Measurements from ENCODE around the gene FOS.

- no peak for TF ChIP-seq POLR2AphosphoS5 (IDR thresholded peaks at IDR 0.05; ENCODE audit: insufficient read depth in 1 of 2, low read depth in 1 of 2)
- TF ChIP-seq, protein P1, sequence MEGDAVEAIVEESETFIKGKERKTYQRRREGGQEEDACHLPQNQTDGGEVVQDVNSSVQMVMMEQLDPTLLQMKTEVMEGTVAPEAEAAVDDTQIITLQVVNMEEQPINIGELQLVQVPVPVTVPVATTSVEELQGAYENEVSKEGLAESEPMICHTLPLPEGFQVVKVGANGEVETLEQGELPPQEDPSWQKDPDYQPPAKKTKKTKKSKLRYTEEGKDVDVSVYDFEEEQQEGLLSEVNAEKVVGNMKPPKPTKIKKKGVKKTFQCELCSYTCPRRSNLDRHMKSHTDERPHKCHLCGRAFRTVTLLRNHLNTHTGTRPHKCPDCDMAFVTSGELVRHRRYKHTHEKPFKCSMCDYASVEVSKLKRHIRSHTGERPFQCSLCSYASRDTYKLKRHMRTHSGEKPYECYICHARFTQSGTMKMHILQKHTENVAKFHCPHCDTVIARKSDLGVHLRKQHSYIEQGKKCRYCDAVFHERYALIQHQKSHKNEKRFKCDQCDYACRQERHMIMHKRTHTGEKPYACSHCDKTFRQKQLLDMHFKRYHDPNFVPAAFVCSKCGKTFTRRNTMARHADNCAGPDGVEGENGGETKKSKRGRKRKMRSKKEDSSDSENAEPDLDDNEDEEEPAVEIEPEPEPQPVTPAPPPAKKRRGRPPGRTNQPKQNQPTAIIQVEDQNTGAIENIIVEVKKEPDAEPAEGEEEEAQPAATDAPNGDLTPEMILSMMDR (IDR thresholded peaks at IDR 0.05), result no peak
Observed at GRCh38 chr14:75231320-75231719, 47.3 kb upstream of the FOS start.
